ENCODE results near the gene TET1.
"Not testable (repeated sequence)": the region's sequence is repeated elsewhere in the genome, so short reads cannot be mapped to it uniquely, and the experiment has no call there.

Gene TET1

DNA sequence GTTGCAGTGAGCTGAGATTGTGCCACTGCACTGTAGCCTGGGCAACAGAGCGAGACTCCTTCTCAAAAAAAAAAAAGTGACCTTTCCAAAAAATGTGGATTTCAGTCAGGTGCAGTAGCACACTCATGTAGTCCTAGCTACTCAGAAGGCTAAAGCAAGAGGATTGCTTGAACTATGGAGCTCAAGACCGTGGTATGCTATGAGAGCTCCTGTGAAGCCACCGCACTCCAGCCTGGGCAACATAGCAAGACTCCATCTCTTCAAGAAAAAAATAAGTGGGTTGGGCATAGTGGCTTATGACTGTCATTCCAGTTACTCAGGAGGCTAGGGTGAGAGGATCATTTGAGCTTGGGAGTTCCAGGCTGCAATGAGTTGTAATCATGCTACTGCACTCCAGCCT, 51.1 kb downstream of the TET1 start:
- H3K4me3 ChIP-seq (ENCODE audit: low read depth, low read length): no peak overlapping the region
- H3K4me1 ChIP-seq (ENCODE audit: control insufficient read depth, insufficient read depth, low read length, unreplicated experiment): no peaks in the 10 kb centered on the region
- no peaks in the 10 kb centered on the region for H3K27me3 ChIP-seq (ENCODE audit: insufficient read depth, low read length)
- no peaks in the 10 kb centered on the region for H3K36me3 ChIP-seq (ENCODE audit: insufficient read depth, low read length)
- no peaks in the 10 kb centered on the region for H3K79me2 ChIP-seq (ENCODE audit: control insufficient read depth, insufficient read depth, low read length, unreplicated experiment)
- no peak overlapping the region for H3K27ac ChIP-seq (ENCODE audit: low read depth, low read length)
- H2AFZ ChIP-seq (ENCODE audit: low read length, unreplicated experiment): no peak overlapping the region

DNA sequence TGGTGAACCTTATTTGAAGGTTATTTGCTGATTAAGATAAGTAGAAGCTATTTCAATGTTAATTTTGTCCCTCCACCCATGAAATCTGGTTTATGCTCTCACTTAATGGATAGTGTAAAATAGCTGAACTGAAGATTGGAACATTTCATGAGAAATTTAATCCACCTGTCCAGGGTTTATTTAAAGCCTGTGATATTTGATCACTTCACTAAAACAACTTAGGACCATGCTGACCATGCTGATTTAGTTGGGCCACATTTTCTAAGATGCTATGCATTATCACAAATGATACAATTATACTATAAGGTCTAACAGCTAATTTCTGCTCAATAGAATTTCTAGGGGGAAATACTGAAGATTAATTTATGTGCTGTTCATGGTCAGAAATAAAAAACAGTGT, 53.8 kb downstream of the TET1 start:
- H3K27ac ChIP-seq (ENCODE audit: low read depth, low read length); H3K36me3 ChIP-seq (ENCODE audit: insufficient read depth, low read length); H3K4me3 ChIP-seq (ENCODE audit: low read depth, low read length); H3K4me1 ChIP-seq (ENCODE audit: control insufficient read depth, insufficient read depth, low read length, unreplicated experiment); H3K79me2 ChIP-seq (ENCODE audit: control insufficient read depth, insufficient read depth, low read length, unreplicated experiment); H3K27me3 ChIP-seq (ENCODE audit: insufficient read depth, low read length); H2AFZ ChIP-seq (ENCODE audit: low read length, unreplicated experiment): not testable (repeated sequence)

DNA sequence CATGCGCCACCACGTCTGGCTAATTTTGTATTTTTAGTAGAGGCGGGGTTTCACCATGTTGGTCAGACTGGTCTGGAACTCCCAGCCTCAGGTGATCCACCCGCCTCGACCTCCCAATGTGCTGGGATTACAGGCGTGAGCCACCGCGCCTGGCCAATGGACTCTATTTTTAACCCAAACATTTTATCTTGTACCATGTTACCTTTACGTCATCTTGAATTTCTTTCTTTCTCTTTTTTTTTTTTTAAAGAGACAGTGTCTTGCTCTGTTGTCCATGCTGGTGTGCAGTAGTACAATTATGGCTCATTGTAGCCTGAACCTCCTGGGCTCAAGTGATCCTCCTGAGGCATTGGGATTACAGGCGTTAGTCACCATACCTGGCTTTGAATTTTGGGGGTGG, 57.6 kb downstream of the TET1 start:
- not testable (repeated sequence) for H2AFZ ChIP-seq (ENCODE audit: low read length, unreplicated experiment); H3K36me3 ChIP-seq (ENCODE audit: insufficient read depth, low read length); H3K79me2 ChIP-seq (ENCODE audit: control insufficient read depth, insufficient read depth, low read length, unreplicated experiment); H3K27me3 ChIP-seq (ENCODE audit: insufficient read depth, low read length); H3K27ac ChIP-seq (ENCODE audit: low read depth, low read length); H3K4me3 ChIP-seq (ENCODE audit: low read depth, low read length); H3K4me1 ChIP-seq (ENCODE audit: control insufficient read depth, insufficient read depth, low read length, unreplicated experiment)

DNA sequence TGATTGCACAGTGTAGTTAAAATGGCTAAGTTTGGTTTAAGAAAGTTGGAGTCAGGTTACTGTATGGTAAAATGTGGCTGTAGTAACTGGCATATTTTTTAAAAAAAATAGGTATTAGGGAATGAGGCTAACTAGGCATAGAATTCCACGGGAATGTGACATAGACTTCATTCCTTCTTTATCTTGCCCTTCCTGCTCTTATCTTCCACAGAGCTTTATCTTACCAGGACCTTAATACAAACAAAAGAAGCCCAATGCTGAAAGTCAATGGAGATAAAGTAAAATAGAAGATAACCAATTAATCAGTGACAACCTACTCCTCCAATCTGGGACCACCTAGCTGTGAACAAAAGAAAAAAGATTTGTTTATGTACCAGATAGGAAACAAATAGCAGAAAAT, 58.1 kb downstream of the TET1 start:
- Histone ChIP-seq H2AFZ (ENCODE audit: low read length, unreplicated experiment) (no peak overlapping the region), H3K79me2 (ENCODE audit: control insufficient read depth, insufficient read depth, low read length, unreplicated experiment) (no peaks in the 10 kb centered on the region), H3K27me3 (ENCODE audit: insufficient read depth, low read length) (no peaks in the 10 kb centered on the region), H3K4me1 (ENCODE audit: control insufficient read depth, insufficient read depth, low read length, unreplicated experiment) (no peaks in the 10 kb centered on the region), H3K4me3 (ENCODE audit: low read depth, low read length) (no peak overlapping the region), H3K27ac (ENCODE audit: low read depth, low read length) (no peak overlapping the region), H3K36me3 (ENCODE audit: insufficient read depth, low read length) (no peaks in the 10 kb centered on the region)

DNA sequence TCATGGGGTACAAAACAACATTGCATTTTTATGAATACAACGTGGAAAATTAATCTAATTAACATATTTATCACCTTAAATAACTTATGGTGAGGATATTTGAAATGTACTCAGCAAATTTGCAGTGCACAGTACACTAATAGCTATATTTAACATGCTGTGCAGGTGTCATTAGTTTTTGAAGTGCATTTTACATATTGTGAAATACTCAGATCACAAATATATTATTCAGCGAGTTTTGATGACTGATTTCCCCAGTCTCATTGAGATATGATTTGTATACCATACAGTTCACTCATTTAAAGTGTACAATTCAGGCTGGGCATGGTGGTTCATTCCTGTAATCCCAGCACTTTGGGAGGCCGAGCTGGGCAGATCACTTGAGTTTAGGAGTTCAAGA, 59.5 kb downstream of the TET1 start:
- H3K79me2 ChIP-seq (ENCODE audit: control insufficient read depth, insufficient read depth, low read length, unreplicated experiment): no peaks in the 10 kb centered on the region
- H2AFZ ChIP-seq (ENCODE audit: low read length, unreplicated experiment): no peak overlapping the region
- H3K4me1 ChIP-seq (ENCODE audit: control insufficient read depth, insufficient read depth, low read length, unreplicated experiment): no peaks in the 10 kb centered on the region
- no peak overlapping the region for H3K4me3 ChIP-seq (ENCODE audit: low read depth, low read length)
- no peaks in the 10 kb centered on the region for H3K36me3 ChIP-seq (ENCODE audit: insufficient read depth, low read length)
- no peaks in the 10 kb centered on the region for H3K27me3 ChIP-seq (ENCODE audit: insufficient read depth, low read length)
- H3K27ac ChIP-seq (ENCODE audit: low read depth, low read length): no peak overlapping the region

DNA sequence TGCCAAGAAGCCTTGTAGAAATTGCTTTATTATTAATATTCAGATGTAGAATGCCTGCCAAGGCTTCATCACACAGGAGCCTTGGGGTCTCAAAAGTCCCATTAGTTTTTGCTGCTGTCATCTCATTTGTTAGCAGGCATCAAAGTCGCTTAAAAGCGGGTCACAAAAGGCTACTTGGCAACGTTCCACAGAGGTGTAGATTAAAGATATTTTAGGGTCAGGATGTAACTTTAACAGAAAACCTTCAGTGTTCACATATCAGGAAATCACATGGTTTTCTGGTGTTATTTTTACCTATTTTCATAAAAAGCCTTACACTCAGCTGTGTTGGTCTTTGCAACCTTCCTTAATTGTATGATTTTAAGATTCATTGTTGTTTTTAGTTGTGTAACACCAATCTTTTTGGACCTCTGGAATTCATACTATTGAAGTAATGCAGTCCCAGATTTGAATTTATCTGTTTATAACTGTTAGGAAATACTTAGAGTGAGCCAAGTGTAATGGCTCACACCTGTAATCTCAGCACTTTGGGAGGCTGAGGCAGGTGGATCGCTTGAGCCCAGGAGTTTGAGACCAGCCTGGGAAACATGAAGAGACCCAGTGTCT, 65.3 kb downstream of the TET1 start:
- Histone ChIP-seq H3K79me2 (ENCODE audit: control insufficient read depth, insufficient read depth, low read length, unreplicated experiment) (no peaks in the 10 kb centered on the region), H2AFZ (ENCODE audit: low read length, unreplicated experiment) (no peak overlapping the region), H3K4me3 (ENCODE audit: low read depth, low read length) (no peak overlapping the region), H3K27me3 (ENCODE audit: insufficient read depth, low read length) (no peaks in the 10 kb centered on the region), H3K4me1 (ENCODE audit: control insufficient read depth, insufficient read depth, low read length, unreplicated experiment) (peaks cover 9% of the 10 kb centered on the region), H3K36me3 (ENCODE audit: insufficient read depth, low read length) (no peaks in the 10 kb centered on the region), H3K27ac (ENCODE audit: low read depth, low read length) (no peak overlapping the region)

DNA sequence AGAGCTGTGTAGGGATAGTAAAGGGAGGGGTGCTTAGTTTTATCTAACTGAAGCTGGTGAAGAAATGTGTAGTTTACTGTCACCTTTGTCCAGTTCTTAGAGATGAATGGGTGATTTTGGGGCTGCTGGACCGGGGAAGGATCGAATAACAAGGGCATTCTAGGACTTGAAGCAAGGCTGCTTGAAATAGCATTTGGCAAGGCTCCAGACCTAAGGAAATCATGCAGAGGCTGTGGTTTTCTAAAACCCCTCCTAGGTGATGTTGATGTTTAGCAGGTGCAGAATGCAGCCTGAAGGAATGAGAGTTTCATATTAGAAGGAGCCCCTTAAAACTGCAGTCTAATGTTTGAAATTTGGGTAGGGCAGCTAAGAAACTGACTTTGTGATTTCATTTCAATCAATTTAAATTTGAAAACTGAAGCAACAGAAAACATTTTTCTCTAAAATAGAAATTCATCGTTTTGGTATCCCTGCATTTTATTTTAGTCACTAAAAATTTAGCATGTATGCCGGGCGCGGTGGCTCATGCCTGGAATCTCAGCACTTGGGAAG, 68.5 kb downstream of the TET1 start:
- Histone ChIP-seq H3K36me3 (ENCODE audit: insufficient read depth, low read length) (no peaks in the 10 kb centered on the region), H3K4me1 (ENCODE audit: control insufficient read depth, insufficient read depth, low read length, unreplicated experiment) (peaks cover 9% of the 10 kb centered on the region), H3K27ac (ENCODE audit: low read depth, low read length) (no peak overlapping the region), H3K4me3 (ENCODE audit: low read depth, low read length) (no peak overlapping the region), H3K79me2 (ENCODE audit: control insufficient read depth, insufficient read depth, low read length, unreplicated experiment) (no peaks in the 10 kb centered on the region), H3K27me3 (ENCODE audit: insufficient read depth, low read length) (no peaks in the 10 kb centered on the region), H2AFZ (ENCODE audit: low read length, unreplicated experiment) (no peak overlapping the region)

DNA sequence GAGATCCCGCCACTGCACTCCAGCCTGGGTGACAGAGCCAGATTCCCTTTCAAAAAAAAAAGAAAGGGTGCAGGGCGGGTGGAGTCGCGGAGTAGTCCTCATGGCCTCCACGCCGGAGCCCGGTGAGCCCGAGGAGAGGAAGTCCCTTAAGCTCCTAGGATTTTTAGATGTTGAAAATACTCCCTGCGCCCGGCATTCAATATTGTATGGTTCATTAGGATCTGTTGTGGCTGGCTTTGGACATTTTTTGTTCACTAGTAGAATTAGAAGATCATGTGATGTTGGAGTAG, 72.1 kb downstream of the TET1 start:
- not testable (repeated sequence) for H3K79me2 ChIP-seq (ENCODE audit: control insufficient read depth, insufficient read depth, low read length, unreplicated experiment); H3K36me3 ChIP-seq (ENCODE audit: insufficient read depth, low read length); H3K4me3 ChIP-seq (ENCODE audit: low read depth, low read length); H3K27me3 ChIP-seq (ENCODE audit: insufficient read depth, low read length); H3K27ac ChIP-seq (ENCODE audit: low read depth, low read length); H2AFZ ChIP-seq (ENCODE audit: low read length, unreplicated experiment); H3K4me1 ChIP-seq (ENCODE audit: control insufficient read depth, insufficient read depth, low read length, unreplicated experiment)

DNA sequence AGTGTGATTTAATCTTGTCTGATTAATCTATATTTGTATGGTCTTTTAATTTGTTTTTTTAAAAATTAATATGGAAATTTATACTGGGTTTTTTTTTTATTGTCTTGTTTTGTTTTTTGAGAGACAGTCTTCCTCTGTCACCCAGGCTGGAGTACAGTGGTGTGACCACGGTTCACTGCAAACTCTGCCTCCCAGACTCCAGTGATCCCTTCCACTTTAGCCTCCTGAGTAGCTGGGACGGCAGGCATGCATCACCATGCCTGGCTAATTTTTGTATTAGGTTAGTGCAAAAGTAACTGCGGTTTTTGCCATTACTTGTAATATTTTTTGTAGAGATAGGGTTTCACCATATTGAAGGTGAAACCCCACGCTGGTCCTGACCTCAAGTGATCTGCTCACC, 73.1 kb downstream of the TET1 start:
- no peak overlapping the region for H3K27ac ChIP-seq (ENCODE audit: low read depth, low read length)
- H3K4me3 ChIP-seq (ENCODE audit: low read depth, low read length): no peak overlapping the region
- H3K36me3 ChIP-seq (ENCODE audit: insufficient read depth, low read length): no peaks in the 10 kb centered on the region
- no peak overlapping the region for H2AFZ ChIP-seq (ENCODE audit: low read length, unreplicated experiment)
- H3K27me3 ChIP-seq (ENCODE audit: insufficient read depth, low read length): no peaks in the 10 kb centered on the region
- H3K4me1 ChIP-seq (ENCODE audit: control insufficient read depth, insufficient read depth, low read length, unreplicated experiment): peaks cover 3% of the 10 kb centered on the region
- H3K79me2 ChIP-seq (ENCODE audit: control insufficient read depth, insufficient read depth, low read length, unreplicated experiment): no peaks in the 10 kb centered on the region

DNA sequence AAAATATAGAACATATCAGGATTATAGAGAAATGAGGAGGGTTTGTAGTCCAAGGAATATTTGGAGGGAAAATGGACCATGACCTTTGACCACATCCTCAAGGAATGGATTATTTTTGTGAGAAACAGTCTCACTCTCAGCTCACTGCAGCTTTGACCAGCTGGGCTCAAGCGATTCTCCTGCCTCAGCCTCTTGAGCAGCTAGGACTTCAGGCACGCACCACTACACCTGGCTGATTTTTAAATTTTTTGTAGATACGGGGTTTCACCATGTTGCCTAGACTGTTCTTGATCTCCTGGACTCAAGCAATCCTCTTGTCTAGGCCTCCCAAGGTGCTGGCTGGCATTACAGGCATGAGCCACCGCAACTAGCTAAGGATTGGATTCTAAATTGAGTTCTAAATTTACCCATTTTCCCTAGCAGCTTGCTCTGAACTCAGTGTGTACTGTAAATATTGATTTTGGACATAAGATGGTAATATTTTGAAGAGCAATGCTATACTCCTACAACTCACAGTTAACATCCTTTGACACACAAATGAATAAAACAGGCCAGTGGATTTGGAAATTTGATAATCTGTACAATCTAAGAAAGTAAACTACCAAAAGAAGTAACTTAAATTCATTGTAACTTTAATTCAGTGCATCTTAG, 73.8 kb downstream of the TET1 start:
- no peaks in the 10 kb centered on the region for H3K27me3 ChIP-seq (ENCODE audit: insufficient read depth, low read length)
- no peak overlapping the region for H3K4me3 ChIP-seq (ENCODE audit: low read depth, low read length)
- no peak overlapping the region for H3K27ac ChIP-seq (ENCODE audit: low read depth, low read length)
- H3K4me1 ChIP-seq (ENCODE audit: control insufficient read depth, insufficient read depth, low read length, unreplicated experiment): no peaks in the 10 kb centered on the region
- H3K79me2 ChIP-seq (ENCODE audit: control insufficient read depth, insufficient read depth, low read length, unreplicated experiment): no peaks in the 10 kb centered on the region
- no peak overlapping the region for H2AFZ ChIP-seq (ENCODE audit: low read length, unreplicated experiment)
- H3K36me3 ChIP-seq (ENCODE audit: insufficient read depth, low read length): no peaks in the 10 kb centered on the region

DNA sequence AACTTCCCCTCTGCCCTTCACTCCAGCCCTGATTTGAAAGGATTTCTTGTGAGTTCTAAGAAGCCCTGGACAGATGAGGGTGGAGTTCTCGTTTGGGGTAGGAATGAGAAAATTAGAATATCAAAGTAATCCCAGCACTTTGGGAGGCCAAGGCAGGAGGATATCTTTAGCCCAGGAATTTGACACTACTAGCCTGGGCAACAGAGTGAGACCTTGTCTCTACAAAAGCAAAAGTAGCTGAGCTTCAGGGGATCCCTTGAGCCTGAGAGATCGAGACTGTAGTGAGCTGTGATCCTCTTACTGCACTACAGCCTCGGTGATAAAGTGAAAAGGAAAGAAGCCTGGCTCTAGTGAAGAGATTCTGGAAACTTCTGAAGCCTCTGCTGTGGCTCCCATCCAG, 76.2 kb downstream of the TET1 start:
- Histone ChIP-seq H3K27me3 (ENCODE audit: insufficient read depth, low read length) (no peaks in the 10 kb centered on the region), H3K79me2 (ENCODE audit: control insufficient read depth, insufficient read depth, low read length, unreplicated experiment) (no peaks in the 10 kb centered on the region), H3K4me1 (ENCODE audit: control insufficient read depth, insufficient read depth, low read length, unreplicated experiment) (no peaks in the 10 kb centered on the region), H3K4me3 (ENCODE audit: low read depth, low read length) (no peak overlapping the region), H2AFZ (ENCODE audit: low read length, unreplicated experiment) (no peak overlapping the region), H3K27ac (ENCODE audit: low read depth, low read length) (no peak overlapping the region), H3K36me3 (ENCODE audit: insufficient read depth, low read length) (no peaks in the 10 kb centered on the region)
